Stimulated activated CD4-positive, alpha-beta T cell treated with anti-CD3 and anti-CD28 coated beads, Interleukin-1b, Interleukin-23, amount 100 ng/mL, for 4 hours (primary cell): Measurements from ENCODE around the gene ARFGEF3.
A peak's percentile ranks its signal among the peaks of the same experiment; 100 is the strongest.
"Not testable (repeated sequence)": the region's sequence is repeated elsewhere in the genome, so short reads cannot be mapped to it uniquely, and the experiment has no call there.

Experiments used
- DNase-seq, 2 donors: peaks; one replicate each; pipeline ENCODE4 v3.0.0-alpha.2; 2020; ENCODE audit warnings: low read depth in 2 of 2

ARFGEF3 gene

GRCh38 chr6:138275976-138276375 is 114.2 kb downstream of the ARFGEF3 start:
- no peak for DNase-seq

- no peak for DNase-seq
Observed at GRCh38 chr6:138277835-138278234, 116.1 kb downstream of the ARFGEF3 start.

GRCh38 chr6:138278326-138278725 is 116.6 kb downstream of the ARFGEF3 start:
- DNase-seq, result no peak

- DNase-seq, result no peak
Observed at GRCh38 chr6:138285800-138286199, 124.1 kb downstream of the ARFGEF3 start.

- no peak for DNase-seq
Observed at GRCh38 chr6:138286698-138287097, 125.0 kb downstream of the ARFGEF3 start.

- DNase-seq, result peak; percentile 28 to 29
Observed at GRCh38 chr6:138287144-138287955, 125.6 kb downstream of the ARFGEF3 start.

- not testable (repeated sequence) for DNase-seq
Observed at GRCh38 chr6:138288428-138289085, 126.8 kb downstream of the ARFGEF3 start.

GRCh38 chr6:138289739-138290138 is 128.0 kb downstream of the ARFGEF3 start:
- no peak for DNase-seq

- DNase-seq, result no peak
Observed at GRCh38 chr6:138290423-138290962, 128.8 kb downstream of the ARFGEF3 start.

GRCh38 chr6:138291036-138291848 is 129.5 kb downstream of the ARFGEF3 start:
- DNase-seq, result no peak

- no peak for DNase-seq
Observed at GRCh38 chr6:138291849-138292181, 130.1 kb downstream of the ARFGEF3 start.

- no peak for DNase-seq
Observed at GRCh38 chr6:138292482-138292881, 130.7 kb downstream of the ARFGEF3 start.

- DNase-seq, result no peak
Observed at GRCh38 chr6:138293428-138294395, 132.0 kb downstream of the ARFGEF3 start.

- no peak for DNase-seq
Observed at GRCh38 chr6:138296381-138296780, 134.6 kb downstream of the ARFGEF3 start.

GRCh38 chr6:138296786-138297185 is 135.0 kb downstream of the ARFGEF3 start:
- no peak for DNase-seq

- no peak for DNase-seq
Observed at GRCh38 chr6:138297761-138298298, 136.1 kb downstream of the ARFGEF3 start.

GRCh38 chr6:138300469-138300868 is 138.7 kb downstream of the ARFGEF3 start:
- no peak for DNase-seq

GRCh38 chr6:138302554-138302953 is 140.8 kb downstream of the ARFGEF3 start:
- no peak for DNase-seq

- no peak for DNase-seq
Observed at GRCh38 chr6:138307352-138307751, 145.6 kb downstream of the ARFGEF3 start.

- no peak for DNase-seq
Observed at GRCh38 chr6:138307816-138308730, 146.3 kb downstream of the ARFGEF3 start.
